Mammary epithelial cell (primary cell): ENCODE results near the gene LYRM2.

Experiments
- EZH2 ChIP-seq: IDR thresholded peaks from 2 replicates; pipeline ENCODE4 v1.6.1; 2012; ENCODE audit warnings: low read length, inconsistent platforms, borderline replicate concordance
- TF ChIP-seq, protein P1 (sequence below), 2 donors: IDR thresholded peaks in 1 of 2; conservative IDR thresholded peaks in 1 of 2; 2 replicates each; pipeline ENCODE4 v1.5.1; 2011 to 2012; ENCODE audit warnings: inconsistent platforms in 2 of 2, low read length in 2 of 2, mild to moderate bottlenecking in 2 of 2, control low read depth in 1 of 2, low read depth in 1 of 2; ENCODE audit not compliant: insufficient read depth in 1 of 2; ENCODE audit errors: extremely low read depth in 1 of 2

DNA sequence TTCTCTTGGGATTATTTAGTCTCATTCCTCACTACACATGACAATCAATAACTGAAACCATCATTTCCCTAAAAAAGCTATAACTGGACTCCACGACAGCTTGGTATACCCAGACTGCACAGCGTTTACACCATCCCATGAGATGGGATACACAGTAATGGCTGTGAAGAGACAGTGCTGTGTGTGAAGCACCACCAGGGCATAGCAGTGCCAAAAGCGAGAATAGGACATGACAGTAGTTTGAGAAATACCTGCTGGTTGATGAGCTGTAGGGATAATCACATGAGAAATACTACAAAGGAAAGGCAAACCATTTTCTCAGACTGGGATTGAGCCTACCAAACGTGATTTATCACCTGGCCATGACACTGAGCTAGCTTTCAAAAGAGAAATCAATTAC, 22.4 kb upstream of the LYRM2 start:
- TF ChIP-seq, protein P1, sequence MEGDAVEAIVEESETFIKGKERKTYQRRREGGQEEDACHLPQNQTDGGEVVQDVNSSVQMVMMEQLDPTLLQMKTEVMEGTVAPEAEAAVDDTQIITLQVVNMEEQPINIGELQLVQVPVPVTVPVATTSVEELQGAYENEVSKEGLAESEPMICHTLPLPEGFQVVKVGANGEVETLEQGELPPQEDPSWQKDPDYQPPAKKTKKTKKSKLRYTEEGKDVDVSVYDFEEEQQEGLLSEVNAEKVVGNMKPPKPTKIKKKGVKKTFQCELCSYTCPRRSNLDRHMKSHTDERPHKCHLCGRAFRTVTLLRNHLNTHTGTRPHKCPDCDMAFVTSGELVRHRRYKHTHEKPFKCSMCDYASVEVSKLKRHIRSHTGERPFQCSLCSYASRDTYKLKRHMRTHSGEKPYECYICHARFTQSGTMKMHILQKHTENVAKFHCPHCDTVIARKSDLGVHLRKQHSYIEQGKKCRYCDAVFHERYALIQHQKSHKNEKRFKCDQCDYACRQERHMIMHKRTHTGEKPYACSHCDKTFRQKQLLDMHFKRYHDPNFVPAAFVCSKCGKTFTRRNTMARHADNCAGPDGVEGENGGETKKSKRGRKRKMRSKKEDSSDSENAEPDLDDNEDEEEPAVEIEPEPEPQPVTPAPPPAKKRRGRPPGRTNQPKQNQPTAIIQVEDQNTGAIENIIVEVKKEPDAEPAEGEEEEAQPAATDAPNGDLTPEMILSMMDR (conservative IDR thresholded peaks at IDR 0.05 in 1 of 2, IDR thresholded peaks at IDR 0.05 in 1 of 2; ENCODE audit: extremely low read depth in 1 of 2, insufficient read depth in 1 of 2, low read depth in 1 of 2, low read length in 2 of 2): no peak
- TF ChIP-seq EZH2: no peak
